ENCODE measurements around the gene CFAP90.

DNA sequence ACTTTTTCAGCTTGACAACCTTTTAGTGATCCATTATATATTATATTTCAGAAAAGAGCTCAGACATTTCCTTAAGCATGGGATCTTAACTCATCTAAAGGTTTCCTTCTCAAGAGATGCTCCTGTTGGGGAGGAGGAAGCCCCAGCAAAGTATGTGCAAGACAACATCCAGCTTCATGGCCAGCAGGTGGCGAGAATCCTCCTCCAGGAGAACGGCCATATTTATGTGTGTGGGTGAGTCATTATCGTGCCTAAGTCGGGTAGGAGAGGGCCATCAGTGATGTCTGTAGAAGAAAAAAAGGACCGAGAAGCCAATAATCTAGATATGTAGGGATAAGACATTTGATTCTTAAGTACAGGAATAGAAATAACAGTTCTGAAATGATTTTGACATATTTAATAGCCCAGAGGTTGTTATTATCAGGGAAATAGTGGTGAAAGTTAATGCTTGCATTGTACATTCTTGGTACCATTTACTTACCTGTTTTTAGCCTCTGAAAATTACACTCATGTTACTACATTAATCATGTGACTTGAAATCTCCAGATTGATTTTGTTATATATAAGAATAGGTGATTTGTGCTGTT, 46.2 kb upstream of the CFAP90 start:
- TF ChIP-seq, protein P1, sequence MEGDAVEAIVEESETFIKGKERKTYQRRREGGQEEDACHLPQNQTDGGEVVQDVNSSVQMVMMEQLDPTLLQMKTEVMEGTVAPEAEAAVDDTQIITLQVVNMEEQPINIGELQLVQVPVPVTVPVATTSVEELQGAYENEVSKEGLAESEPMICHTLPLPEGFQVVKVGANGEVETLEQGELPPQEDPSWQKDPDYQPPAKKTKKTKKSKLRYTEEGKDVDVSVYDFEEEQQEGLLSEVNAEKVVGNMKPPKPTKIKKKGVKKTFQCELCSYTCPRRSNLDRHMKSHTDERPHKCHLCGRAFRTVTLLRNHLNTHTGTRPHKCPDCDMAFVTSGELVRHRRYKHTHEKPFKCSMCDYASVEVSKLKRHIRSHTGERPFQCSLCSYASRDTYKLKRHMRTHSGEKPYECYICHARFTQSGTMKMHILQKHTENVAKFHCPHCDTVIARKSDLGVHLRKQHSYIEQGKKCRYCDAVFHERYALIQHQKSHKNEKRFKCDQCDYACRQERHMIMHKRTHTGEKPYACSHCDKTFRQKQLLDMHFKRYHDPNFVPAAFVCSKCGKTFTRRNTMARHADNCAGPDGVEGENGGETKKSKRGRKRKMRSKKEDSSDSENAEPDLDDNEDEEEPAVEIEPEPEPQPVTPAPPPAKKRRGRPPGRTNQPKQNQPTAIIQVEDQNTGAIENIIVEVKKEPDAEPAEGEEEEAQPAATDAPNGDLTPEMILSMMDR (IDR thresholded peaks at IDR 0.05; ENCODE audit: extremely low read depth in 1 of 2, insufficient read depth in 1 of 2, low read depth in 1 of 2, low read length in 2 of 2): peak; percentile 47 to 48
- no peak for TF ChIP-seq POLR2A (IDR thresholded peaks at IDR 0.05; ENCODE audit: low read depth, low read length)
- no peak for TF ChIP-seq POLR2AphosphoS5 (IDR thresholded peaks at IDR 0.05; ENCODE audit: insufficient read depth, low read depth, low read length)

All from endothelial cell of umbilical vein (primary cell).